H1 (cell line): ENCODE data around the gene FAM177A1. TPM values are rescaled to one million over a fixed set of nuclear protein-coding genes. Genes with fewer than 3 reads are reported as not detected.

ENCODE experiments used
- CHD1 ChIP-seq: IDR thresholded peaks from 2 replicates; pipeline ENCODE4 v1.6.1; 2012; ENCODE audit warnings: low read depth, low read length, improper control_type of control experiment
- CHD2 ChIP-seq: IDR thresholded peaks from 2 replicates; pipeline ENCODE4 v1.6.1; 2012; ENCODE audit warnings: low read length, improper control_type of control experiment
- CREB1 ChIP-seq: IDR thresholded peaks from 2 replicates; pipeline ENCODE4 v1.6.1; 2012; ENCODE audit warnings: inconsistent platforms
- E2F6 ChIP-seq: IDR thresholded peaks from 2 replicates; pipeline ENCODE4 v1.6.1; 2012; ENCODE audit warnings: inconsistent platforms
- GTF2F1 ChIP-seq: IDR thresholded peaks from 2 replicates; pipeline ENCODE4 v1.6.1; 2012; ENCODE audit warnings: low read depth, low read length, improper control_type of control experiment, borderline replicate concordance
- HDAC6 ChIP-seq: IDR thresholded peaks from one replicate; pipeline ENCODE4 v1.7.1; 2012; ENCODE audit warnings: low read depth, mild to moderate bottlenecking, inconsistent platforms, low read length, moderate library complexity
- JUN ChIP-seq: IDR thresholded peaks from 2 replicates; pipeline ENCODE4 v1.6.1; 2011; ENCODE audit warnings: low read depth, mild to moderate bottlenecking, improper control_type of control experiment, low read length
- KDM4A ChIP-seq: IDR thresholded peaks from one replicate; pipeline ENCODE4 v1.7.1; 2012; ENCODE audit warnings: low read depth, mild to moderate bottlenecking, moderate library complexity, low read length, inconsistent platforms; ENCODE audit not compliant: severe bottlenecking
- KDM5A ChIP-seq: fragments of 200-600 bp; IDR thresholded peaks from 2 replicates; pipeline ENCODE4 v1.7.1; 2012; ENCODE audit warnings: mild to moderate bottlenecking, low read length, inconsistent platforms, mixed read lengths
- RFX5 ChIP-seq: IDR thresholded peaks from 2 replicates; pipeline ENCODE4 v1.6.1; 2011; ENCODE audit warnings: low read depth, low read length, improper control_type of control experiment, borderline replicate concordance
- TAF7 ChIP-seq: optimal IDR thresholded peaks from 2 replicates; pipeline ENCODE3; 2011; ENCODE audit warnings: low read depth, mild to moderate bottlenecking, inconsistent platforms, low read length, moderate library complexity, borderline replicate concordance
- TBP ChIP-seq: IDR thresholded peaks from 2 replicates; pipeline ENCODE4 v1.6.1; 2011; ENCODE audit warnings: low read depth, low read length, improper control_type of control experiment
- polyA plus RNA-seq, 7 experiments: library from polyadenylated mRNA; depleted of rRNA in 3 of 7; stranded (reverse) in 5 of 7; unstranded in 2 of 7; fragments of >200 nt in 5 of 7; fragments of 200-250 nt in 2 of 7; gene quantifications; 1 replicate in 5 of 7; 2 replicates in 1 of 7; 4 replicates in 1 of 7; pipeline versions ENCODE4 v1.2.1 to v1.2.3, GENCODE V29; 2011 to 2013; ENCODE audit warnings: missing spikeins in 2 of 7, mixed read lengths in 2 of 7
- total RNA-seq: library from RNA; stranded (reverse); fragmentation: NEBNext Ultra II Directional; extraction: Animal tissue kit (Norgen Biotek cat#: 25700); gene quantifications from 2 replicates; pipeline ENCODE4 v1.2.1, GENCODE V29; 2021

Gene FAM177A1
- total and polyA plus RNA-seq, 2 of the 8 experiments (the other 6 are each of a cell fraction or from before 2014, with no cell fraction given), result 11.3 to 34.0 TPM

- TF ChIP-seq TAF7 (no peak), GTF2F1 (no peak), TBP (peak; percentile 61; the same call in 1 of the 2 replicates), CREB1 (peak; percentile 92), KDM5A (no peak), HDAC6 (no peak), RFX5 (no peak), CHD2 (no peak), KDM4A (peak; percentile 51), CHD1 (no peak), E2F6 (no peak), JUN (no peak)
- TF ChIP-seq, all 59 proteins: peak for 15
These were observed at the start of gene FAM177A1 (continued) for GRCh38 chr14:35046048-35046750.
